Esophagus squamous epithelium (tissue), 4 donors: Measurements from ENCODE around the gene GAS5.

Experiments
- POLR2A ChIP-seq, 4 donors: fragments of 450-650 bp; IDR thresholded peaks; one replicate each; pipeline ENCODE4 v1.6.1; 2017; ENCODE audit warnings: antibody characterized with exemption in 4 of 4, mild to moderate bottlenecking in 4 of 4, moderate library complexity in 3 of 4
- TF ChIP-seq, protein P1 (sequence below), 6 experiments: fragments of 450-650 bp in 4 of 6; fragments of 200-600 bp in 2 of 6; sonication (generic) in 2 of 6; IDR thresholded peaks; one replicate each; pipeline ENCODE4 v1.5.1; 2016 to 2019; ENCODE audit warnings: antibody characterized with exemption in 6 of 6, mild to moderate bottlenecking in 4 of 6, moderate library complexity in 4 of 6

DNA sequence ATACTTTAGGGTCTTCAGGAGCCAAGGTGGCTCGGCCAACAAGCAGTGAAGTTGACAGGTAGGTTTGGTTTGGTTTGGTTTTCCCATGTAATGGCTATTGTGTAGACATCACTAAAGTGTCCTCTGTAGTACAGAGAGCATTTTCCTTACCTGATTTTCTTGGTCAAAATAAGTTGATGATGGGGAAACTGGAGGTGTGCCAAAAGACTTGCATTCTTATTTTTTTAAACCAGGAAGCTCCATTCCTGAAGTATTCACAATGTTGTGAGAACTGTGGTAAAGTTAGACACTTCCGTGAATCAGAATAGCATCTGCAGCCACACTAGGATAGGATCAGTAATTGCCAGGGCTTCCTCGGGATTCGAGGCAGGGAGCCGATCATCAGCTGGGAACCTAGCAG, 3.3 kb upstream of the GAS5 start:
- TF ChIP-seq, protein P1, sequence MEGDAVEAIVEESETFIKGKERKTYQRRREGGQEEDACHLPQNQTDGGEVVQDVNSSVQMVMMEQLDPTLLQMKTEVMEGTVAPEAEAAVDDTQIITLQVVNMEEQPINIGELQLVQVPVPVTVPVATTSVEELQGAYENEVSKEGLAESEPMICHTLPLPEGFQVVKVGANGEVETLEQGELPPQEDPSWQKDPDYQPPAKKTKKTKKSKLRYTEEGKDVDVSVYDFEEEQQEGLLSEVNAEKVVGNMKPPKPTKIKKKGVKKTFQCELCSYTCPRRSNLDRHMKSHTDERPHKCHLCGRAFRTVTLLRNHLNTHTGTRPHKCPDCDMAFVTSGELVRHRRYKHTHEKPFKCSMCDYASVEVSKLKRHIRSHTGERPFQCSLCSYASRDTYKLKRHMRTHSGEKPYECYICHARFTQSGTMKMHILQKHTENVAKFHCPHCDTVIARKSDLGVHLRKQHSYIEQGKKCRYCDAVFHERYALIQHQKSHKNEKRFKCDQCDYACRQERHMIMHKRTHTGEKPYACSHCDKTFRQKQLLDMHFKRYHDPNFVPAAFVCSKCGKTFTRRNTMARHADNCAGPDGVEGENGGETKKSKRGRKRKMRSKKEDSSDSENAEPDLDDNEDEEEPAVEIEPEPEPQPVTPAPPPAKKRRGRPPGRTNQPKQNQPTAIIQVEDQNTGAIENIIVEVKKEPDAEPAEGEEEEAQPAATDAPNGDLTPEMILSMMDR (IDR thresholded peaks at IDR 0.05): no peak
- TF ChIP-seq POLR2A (IDR thresholded peaks at IDR 0.05): no peak
